ENCODE data around the gene SLC22A12. TPM values are rescaled to one million over a fixed set of nuclear protein-coding genes. Genes with fewer than 3 reads are reported as not detected.

SLC22A12 gene
- polyA plus RNA-seq, 2 of the 4 experiments (the other 2 are of a cell fraction), result not detected

- 72% methylated on average over 8 of the region's 8 CpGs for WGBS (ENCODE audit: missing lambda C conversion rate)
- ChIA-PET POLR2A (no interaction called here), CTCF (interaction anchor here (1.0 to 2.2 kb wide), 5 partner anchors 11 to 142 kb away, joined by 3 to 8 read pairs (median 3); no protein-coding TSS in a partner anchor)
- TF ChIP-seq NPAS2 (CRISPR knock-in tag; IDR thresholded peaks at IDR 0.05; ENCODE audit: borderline replicate concordance) (no peak), ZFP36 (IDR thresholded peaks at IDR 0.05; ENCODE audit: borderline replicate concordance, partially characterized antibody) (no peak), POLR2A (IDR thresholded peaks at IDR 0.05; ENCODE audit: low read length) (no peak), ZSCAN20 (CRISPR knock-in tag; IDR thresholded peaks at IDR 0.05) (no peak), USF2 (IDR thresholded peaks at IDR 0.05) (no peak), CEBPB (IDR thresholded peaks at IDR 0.05) (no peak), HES2 (IDR thresholded peaks at IDR 0.05) (no peak), JUN (IDR thresholded peaks at IDR 0.05) (no peak), PHF8 (IDR thresholded peaks at IDR 0.05; ENCODE audit: borderline replicate concordance, low read depth) (no peak)
- ATAC-seq (no peak; a peak in 1 of 6 replicates), FAIRE-seq (no peak), DNase-seq (ENCODE audit: low read depth in 1 of 2, low spot score in 1 of 2) (no peak)
- Histone ChIP-seq H3K4me1 (peaks cover 19% of the 10 kb centered on the region), H3K4me2 (peak overlapping the region; percentile 42; the same call in 2 of the 3 replicates), H3K4me3 (no peak overlapping the region), H3K9me3 (peaks cover 8% of the 10 kb centered on the region), H3K27ac (peak overlapping the region in 1 of 2 experiments; percentile 63; a peak in 3 of 6 replicates)
Measured at GRCh38 chr11:64546600-64546999, 44.4 kb upstream of the SLC22A12 start.

GRCh38 chr11:64549969-64550368 lies 41.1 kb upstream of the SLC22A12 start:
- 49% methylated on average over 4 of the region's 4 CpGs for WGBS (ENCODE audit: missing lambda C conversion rate)
- TF ChIP-seq POLR2A (IDR thresholded peaks at IDR 0.05; ENCODE audit: low read length) (no peak), ESRRA (IDR thresholded peaks at IDR 0.05; ENCODE audit: borderline replicate concordance, low read length) (no peak), HES2 (IDR thresholded peaks at IDR 0.05) (no peak), HDAC2 (IDR thresholded peaks at IDR 0.05) (no peak), TFCP2L1 (CRISPR knock-in tag; IDR thresholded peaks at IDR 0.05) (no peak), ATOH8 (CRISPR knock-in tag; IDR thresholded peaks at IDR 0.05; ENCODE audit: low read depth) (no peak)
- Histone ChIP-seq H3K4me1 (peaks cover 30% of the 10 kb centered on the region), H3K27ac (no peak overlapping the region), H3K4me3 (no peak overlapping the region), H3K9me3 (no peaks in the 10 kb centered on the region; the same call in 2 of the 3 replicates), H3K4me2 (no peak overlapping the region)
- DNase-seq (ENCODE audit: low read depth in 1 of 2, low spot score in 1 of 2) (no peak), FAIRE-seq (no peak), ATAC-seq (no peak)
- CTCF ChIA-PET, result interaction anchor here (1.4 to 2.9 kb wide), 2 partner anchors 102 to 139 kb away, joined by 8 to 22 read pairs; no protein-coding TSS in a partner anchor
- POLR2A ChIA-PET, result no interaction called here

- CTCF ChIA-PET, result interaction anchor here (0.7 to 1.8 kb wide), 16 partner anchors 31 to 196 kb away, joined by 3 to 7 read pairs (median 3); no protein-coding TSS in a partner anchor
- WGBS (ENCODE audit: missing lambda C conversion rate), result 53% methylated on average over 13 of the region's 13 CpGs
- no peak overlapping the region for H3K4me2 ChIP-seq
Measured at GRCh38 chr11:64553554-64554201, 37.3 kb upstream of the SLC22A12 start.

More at GRCh38 chr11:64553554-64554201, 37.3 kb upstream of the SLC22A12 start:
- H3K9me3 ChIP-seq, result no peaks in the 10 kb centered on the region
- ATAC-seq, result peak; percentile 41 to 77; a peak in 3 of 6 replicates
- POLR2A ChIA-PET, result no interaction called here
- DNase-seq (ENCODE audit: low read depth in 1 of 2, low spot score in 1 of 2), result peak; percentile 43 to 60
- FAIRE-seq, result no peak
- H3K27ac ChIP-seq, result peak overlapping the region; percentile 78 to 85; a peak in 4 of 6 replicates
- peaks cover 27% of the 10 kb centered on the region for H3K4me1 ChIP-seq
- TF ChIP-seq REST (IDR thresholded peaks at IDR 0.05) (no peak), CTCF (IDR thresholded peaks at IDR 0.05) (peak; percentile 93), RAD21 (conservative IDR thresholded peaks at IDR 0.05 in 1 of 2, IDR thresholded peaks at IDR 0.05 in 1 of 2) (peak; percentile 87 to 89), SMC3 (IDR thresholded peaks at IDR 0.05) (peak; percentile 96)
- H3K4me3 ChIP-seq, result no peak overlapping the region
